Esophagus muscularis mucosa (tissue), 4 donors: ENCODE data around the gene KITLG. TPM values are rescaled to one million over a fixed set of nuclear protein-coding genes. Genes with fewer than 3 reads are reported as not detected.

ENCODE experiments used
- DNase-seq: peaks from one replicate; pipeline ENCODE4 v3.0.0-alpha.2; 2017; ENCODE audit errors: extremely low spot score
- H3K27ac ChIP-seq, 4 donors: fragments of 200-600 bp; sonication (generic); replicated peaks in 1 of 4; 1 replicate in 3 of 4; 2 replicates in 1 of 4; pipeline ENCODE4 v1.5.1; 2016 to 2019; ENCODE audit warnings: mild to moderate bottlenecking in 1 of 4
- H3K27me3 ChIP-seq, 4 donors: fragments of 200-600 bp; sonication (generic); one replicate each; pipeline versions ENCODE4 v1.5.1 to v1.6.0; 2016 to 2019
- H3K36me3 ChIP-seq, 4 donors: fragments of 200-600 bp; sonication (generic); one replicate each; pipeline ENCODE4 v1.5.1; 2016 to 2019
- H3K4me1 ChIP-seq, 4 donors: fragments of 200-600 bp; sonication (generic); one replicate each; pipeline ENCODE4 v1.5.1; 2016 to 2019
- H3K4me3 ChIP-seq, 4 donors: fragments of 200-600 bp; sonication (generic); 1 replicate in 2 of 4; 2 replicates in 2 of 4; pipeline ENCODE4 v1.5.1; 2016 to 2019; ENCODE audit warnings: mild to moderate bottlenecking in 4 of 4, moderate library complexity in 1 of 4
- H3K9me3 ChIP-seq, 4 donors: fragments of 200-600 bp; sonication (generic); 1 replicate in 3 of 4; 2 replicates in 1 of 4; pipeline ENCODE4 v1.5.1; 2016 to 2019
- EP300 ChIP-seq: sonication (generic); formaldehyde crosslinking; IDR thresholded peaks from one replicate; pipeline ENCODE4 v1.6.1; 2017; ENCODE audit warnings: antibody characterized with exemption
- POLR2A ChIP-seq: fragments of 450-650 bp; IDR thresholded peaks from one replicate; pipeline ENCODE4 v1.6.1; 2017; ENCODE audit warnings: antibody characterized with exemption, moderate library complexity, mild to moderate bottlenecking, low read depth
- POLR2AphosphoS5 ChIP-seq, 2 donors: sonication (generic); formaldehyde crosslinking; IDR thresholded peaks; one replicate each; pipeline ENCODE4 v1.6.1; 2017; ENCODE audit warnings: antibody characterized with exemption in 2 of 2
- WGBS: methylation state at CpG from one replicate; pipeline ENCODE4 v1.1.5; 2018; 5-methylcytosine and 5-hydroxymethylcytosine counted together
- intact Hi-C: fragments of 100-400 bp; cut with DNase I; formaldehyde crosslinking; loops from one replicate; pipeline ENCODE4 v1.15.1; 2023
- total RNA-seq, 4 donors: library from RNA; depleted of rRNA; stranded (reverse); fragments of >200 nt; gene quantifications; one replicate each; pipeline versions ENCODE4 v1.1.0 to v1.2.1, GENCODE V29; 2016
- TF ChIP-seq, protein P1 (sequence below), 3 experiments: fragments of 200-600 bp in 2 of 3; fragments of 450-650 bp in 1 of 3; sonication (generic) in 2 of 3; IDR thresholded peaks; one replicate each; pipeline ENCODE4 v1.5.1; 2017 to 2019; ENCODE audit warnings: antibody characterized with exemption in 3 of 3, mild to moderate bottlenecking in 2 of 3, moderate library complexity in 1 of 3

The KITLG gene
- total RNA-seq, 4 donors from 2014 or later: 71.7 to 147 (median 121) TPM

DNA sequence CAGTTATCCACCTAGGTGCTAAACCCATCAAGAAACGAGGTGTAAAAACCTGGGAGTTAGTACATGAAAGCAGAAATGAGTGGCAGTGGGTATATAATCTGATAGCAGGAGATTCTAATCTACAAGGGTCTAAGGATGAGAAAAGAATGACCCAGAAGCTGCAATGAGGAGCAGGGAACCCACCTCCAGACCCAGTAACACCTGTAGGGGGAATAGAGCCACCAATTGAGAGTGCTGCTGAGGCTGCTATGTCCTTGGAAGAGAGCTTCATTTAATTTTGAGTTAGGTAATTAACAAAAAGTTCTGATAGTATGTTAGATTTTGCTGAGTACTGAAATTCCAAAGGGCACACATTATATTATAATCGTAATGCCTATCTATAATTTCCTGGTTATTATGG lies 89.8 kb downstream of the KITLG start:
- TF ChIP-seq, protein P1, sequence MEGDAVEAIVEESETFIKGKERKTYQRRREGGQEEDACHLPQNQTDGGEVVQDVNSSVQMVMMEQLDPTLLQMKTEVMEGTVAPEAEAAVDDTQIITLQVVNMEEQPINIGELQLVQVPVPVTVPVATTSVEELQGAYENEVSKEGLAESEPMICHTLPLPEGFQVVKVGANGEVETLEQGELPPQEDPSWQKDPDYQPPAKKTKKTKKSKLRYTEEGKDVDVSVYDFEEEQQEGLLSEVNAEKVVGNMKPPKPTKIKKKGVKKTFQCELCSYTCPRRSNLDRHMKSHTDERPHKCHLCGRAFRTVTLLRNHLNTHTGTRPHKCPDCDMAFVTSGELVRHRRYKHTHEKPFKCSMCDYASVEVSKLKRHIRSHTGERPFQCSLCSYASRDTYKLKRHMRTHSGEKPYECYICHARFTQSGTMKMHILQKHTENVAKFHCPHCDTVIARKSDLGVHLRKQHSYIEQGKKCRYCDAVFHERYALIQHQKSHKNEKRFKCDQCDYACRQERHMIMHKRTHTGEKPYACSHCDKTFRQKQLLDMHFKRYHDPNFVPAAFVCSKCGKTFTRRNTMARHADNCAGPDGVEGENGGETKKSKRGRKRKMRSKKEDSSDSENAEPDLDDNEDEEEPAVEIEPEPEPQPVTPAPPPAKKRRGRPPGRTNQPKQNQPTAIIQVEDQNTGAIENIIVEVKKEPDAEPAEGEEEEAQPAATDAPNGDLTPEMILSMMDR (IDR thresholded peaks at IDR 0.05): no peak
- TF ChIP-seq POLR2A (no peak), POLR2AphosphoS5 (IDR thresholded peaks at IDR 0.05) (no peak), EP300 (no peak)
- no peak overlapping the region for H3K27ac ChIP-seq
- no peaks in the 10 kb centered on the region for H3K9me3 ChIP-seq
- no peak for DNase-seq
- H3K4me3 ChIP-seq: no peak overlapping the region
- WGBS: 93% methylated on average over 2 of the region's 2 CpGs
- H3K27me3 ChIP-seq: no peaks in the 10 kb centered on the region
- intact Hi-C loops: no loop called here
- H3K4me1 ChIP-seq: peaks cover 0 to 16% (median 12%) of the 10 kb centered on the region in 4 donors
- no peaks in the 10 kb centered on the region for H3K36me3 ChIP-seq

DNA sequence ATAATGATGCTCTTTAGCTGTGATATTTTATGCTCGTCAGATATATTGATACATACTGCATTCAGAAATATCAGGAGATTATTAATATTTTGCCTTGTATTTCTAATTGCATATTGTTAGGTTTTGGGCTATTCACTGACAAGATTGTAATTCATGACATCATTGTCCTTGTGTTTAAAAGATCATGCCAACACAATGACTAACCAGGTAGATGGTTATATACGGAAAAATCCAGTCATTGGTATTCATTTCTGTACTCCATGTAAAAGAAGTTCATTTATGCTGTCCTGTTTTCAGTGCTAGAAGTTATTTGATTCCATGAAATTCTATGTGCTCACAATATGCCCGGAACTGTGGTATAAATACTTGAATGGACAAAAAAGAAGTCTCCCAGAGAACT lies 107.5 kb downstream of the KITLG start:
- Histone ChIP-seq H3K27ac (peak overlapping the region in 3 of 4 donors; percentile 62 to 73 (median 65)), H3K4me3 (no peak overlapping the region), H3K4me1 (peaks cover 0 to 41% (median 34%) of the 10 kb centered on the region in 4 donors), H3K9me3 (peaks cover 0 to 5% (median 0%) of the 10 kb centered on the region in 4 donors), H3K27me3 (no peaks in the 10 kb centered on the region), H3K36me3 (no peaks in the 10 kb centered on the region)
- intact Hi-C loops: no loop called here
- no peak for DNase-seq
- WGBS: 62% methylated on average over 3 of the region's 3 CpGs
- TF ChIP-seq POLR2AphosphoS5 (IDR thresholded peaks at IDR 0.05) (peak in 1 of 2 donors; percentile 30), EP300 (no peak), POLR2A (no peak)
- TF ChIP-seq, protein P1 (IDR thresholded peaks at IDR 0.05): no peak

DNA sequence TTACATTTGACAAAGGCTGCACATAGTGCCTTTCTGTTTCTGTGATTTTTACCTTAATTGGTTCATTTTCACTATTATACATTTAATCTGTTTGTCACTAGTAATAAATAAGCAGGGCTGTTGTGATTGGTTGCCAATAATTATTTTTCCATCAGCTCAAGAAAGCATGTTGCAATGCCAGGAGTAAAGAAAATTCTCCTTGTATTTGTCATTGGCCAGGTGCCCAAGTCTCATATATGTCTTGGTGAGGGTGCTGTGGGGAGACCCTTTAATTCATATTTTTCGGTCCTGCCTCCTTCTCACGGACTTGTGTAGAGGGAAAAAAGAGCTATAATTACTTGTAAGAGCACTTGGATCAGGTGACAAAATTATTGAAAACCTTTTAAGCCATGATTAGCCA lies 108.0 kb downstream of the KITLG start:
- no peaks in the 10 kb centered on the region for H3K36me3 ChIP-seq
- H3K27me3 ChIP-seq: no peaks in the 10 kb centered on the region
- no peak for DNase-seq
- peak overlapping the region; percentile 56 to 73 (median 64) for H3K27ac ChIP-seq
- intact Hi-C loops: no loop called here
- 84% methylated on average over 2 of the region's 2 CpGs for WGBS
- H3K4me3 ChIP-seq: no peak overlapping the region
- peaks cover 0 to 41% (median 34%) of the 10 kb centered on the region in 4 donors for H3K4me1 ChIP-seq
- H3K9me3 ChIP-seq: peaks cover 0 to 5% (median 0%) of the 10 kb centered on the region in 4 donors
- TF ChIP-seq POLR2A (no peak), POLR2AphosphoS5 (IDR thresholded peaks at IDR 0.05) (no peak), EP300 (no peak)
- TF ChIP-seq, protein P1 (IDR thresholded peaks at IDR 0.05): no peak

DNA sequence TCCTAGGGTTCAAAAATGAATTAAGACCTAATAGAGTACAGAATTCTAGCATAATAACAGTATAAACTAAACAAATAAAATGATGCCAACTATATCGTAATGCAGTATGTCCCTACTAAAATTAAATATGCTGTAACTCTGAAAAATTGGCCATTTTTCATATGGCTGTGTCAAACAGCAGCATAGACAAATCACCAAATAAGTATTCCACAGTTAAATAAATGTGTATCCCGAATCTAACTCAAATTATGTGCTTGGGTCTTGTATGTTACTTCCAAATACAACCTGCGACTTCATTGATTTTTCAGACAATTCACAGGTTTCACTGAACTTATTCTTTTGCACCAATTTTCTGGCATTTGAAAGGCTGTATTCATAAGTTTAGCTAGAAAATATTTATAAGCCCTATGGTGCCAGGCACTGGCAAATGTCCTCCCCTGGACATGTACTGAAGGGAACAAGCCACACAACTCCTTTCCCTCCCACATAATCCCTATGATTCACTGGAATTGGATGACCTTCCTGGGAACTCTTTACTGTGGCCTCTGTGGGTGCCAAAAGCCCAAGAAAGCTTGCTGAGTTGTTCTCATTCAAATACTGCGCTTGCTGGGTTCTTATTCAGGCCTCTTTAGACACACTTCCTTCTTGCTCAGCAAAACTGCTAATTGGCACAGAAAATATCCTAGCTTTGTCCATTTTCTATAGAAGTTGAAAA lies 108.8 kb downstream of the KITLG start:
- H3K4me1 ChIP-seq: peaks cover 0 to 41% (median 34%) of the 10 kb centered on the region in 4 donors
- intact Hi-C loops: no loop called here
- H3K36me3 ChIP-seq: no peaks in the 10 kb centered on the region
- no peak overlapping the region for H3K4me3 ChIP-seq
- no peak for DNase-seq
- H3K9me3 ChIP-seq: no peaks in the 10 kb centered on the region
- H3K27me3 ChIP-seq: no peaks in the 10 kb centered on the region
- H3K27ac ChIP-seq: peak overlapping the region; percentile 56 to 73 (median 64)
- WGBS: 37% methylated on average over 4 of the region's 4 CpGs
- TF ChIP-seq POLR2AphosphoS5 (IDR thresholded peaks at IDR 0.05): peak; percentile 38 to 67
- no peak for TF ChIP-seq EP300
- TF ChIP-seq, protein P1 (IDR thresholded peaks at IDR 0.05): no peak
- no peak for TF ChIP-seq POLR2A

DNA sequence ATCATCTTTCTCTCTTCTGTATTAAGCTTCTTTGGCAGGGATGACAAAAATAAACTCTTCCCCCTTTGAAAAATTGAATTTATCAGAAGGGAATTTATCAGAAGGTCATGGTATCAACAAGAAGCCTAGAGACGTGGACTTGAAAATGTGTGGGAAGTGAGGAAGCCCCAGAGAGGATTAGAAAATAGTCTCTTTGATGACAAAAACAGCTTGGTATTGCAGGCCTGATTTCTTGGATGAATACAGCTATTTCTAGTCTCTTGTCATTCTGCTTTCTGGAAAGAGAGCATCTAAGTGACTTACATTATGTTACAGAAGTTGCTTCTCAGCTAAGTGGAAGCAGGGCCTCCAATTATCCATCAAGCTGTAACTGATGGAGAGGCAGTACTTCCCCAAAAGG lies 111.1 kb downstream of the KITLG start:
- H3K27me3 ChIP-seq: no peaks in the 10 kb centered on the region
- 43% methylated on average over 1 of the region's 1 CpG for WGBS
- TF ChIP-seq EP300: no peak
- TF ChIP-seq, protein P1 (IDR thresholded peaks at IDR 0.05): no peak
- no peak for TF ChIP-seq POLR2A
- DNase-seq: no peak
- no peak overlapping the region for H3K4me3 ChIP-seq
- no peaks in the 10 kb centered on the region for H3K36me3 ChIP-seq
- H3K27ac ChIP-seq: peak overlapping the region in 1 of 4 donors; percentile 11
- intact Hi-C loops: no loop called here
- H3K9me3 ChIP-seq: no peaks in the 10 kb centered on the region
- peaks cover 0 to 41% (median 34%) of the 10 kb centered on the region in 4 donors for H3K4me1 ChIP-seq
